ENCODE data around the gene CDK4.
"Not testable (repeated sequence)": the region's sequence is repeated elsewhere in the genome, so short reads cannot be mapped to it uniquely, and the experiment has no call there.

Gene CDK4

GRCh38 chr12:57726151-57726883 is 25.8 kb downstream of the CDK4 start:
- H3K4me1 ChIP-seq (ENCODE audit: control insufficient read depth in 2 of 2, insufficient read depth in 2 of 2, low read length in 2 of 2): peaks cover 0 to 6% of the 10 kb centered on the region in 2 donors
- H3K9me3 ChIP-seq (ENCODE audit: control insufficient read depth in 2 of 2, low read length in 2 of 2): no peaks in the 10 kb centered on the region
- peaks cover under 1 to 14% of the 10 kb centered on the region in 2 donors for H3K36me3 ChIP-seq (ENCODE audit: control insufficient read depth in 2 of 2, insufficient read depth in 2 of 2, low read length in 2 of 2)
- peaks cover 7 to 15% of the 10 kb centered on the region in 2 donors for H3K27me3 ChIP-seq (ENCODE audit: control insufficient read depth in 2 of 2, insufficient read depth in 2 of 2, low read length in 2 of 2)
- H3K9ac ChIP-seq (ENCODE audit: low read depth in 1 of 2, low read length in 2 of 2): peak overlapping the region; percentile 56 to 65
- H3K27ac ChIP-seq (ENCODE audit: low read depth in 2 of 2, low read length in 2 of 2): peak overlapping the region; percentile 55 to 65
- peak overlapping the region; percentile 73 to 78 for H3K4me3 ChIP-seq (ENCODE audit: low read length in 2 of 2)

GRCh38 chr12:57725851-57726150 is 26.3 kb downstream of the CDK4 start:
- Histone ChIP-seq H3K9me3 (ENCODE audit: control insufficient read depth in 2 of 2, low read length in 2 of 2) (no peaks in the 10 kb centered on the region), H3K27ac (ENCODE audit: low read depth in 2 of 2, low read length in 2 of 2) (no peak overlapping the region), H3K4me3 (ENCODE audit: low read length in 2 of 2) (peak overlapping the region in 1 of 2 donors; percentile 78), H3K27me3 (ENCODE audit: control insufficient read depth in 2 of 2, insufficient read depth in 2 of 2, low read length in 2 of 2) (peaks cover 7 to 15% of the 10 kb centered on the region in 2 donors), H3K4me1 (ENCODE audit: control insufficient read depth in 2 of 2, insufficient read depth in 2 of 2, low read length in 2 of 2) (peaks cover 0 to 6% of the 10 kb centered on the region in 2 donors), H3K36me3 (ENCODE audit: control insufficient read depth in 2 of 2, insufficient read depth in 2 of 2, low read length in 2 of 2) (peaks cover 5 to 14% of the 10 kb centered on the region in 2 donors), H3K9ac (ENCODE audit: low read depth in 1 of 2, low read length in 2 of 2) (no peak overlapping the region)

GRCh38 chr12:57724936-57725740 is 27.0 kb downstream of the CDK4 start:
- Histone ChIP-seq H3K9ac (ENCODE audit: low read depth in 1 of 2, low read length in 2 of 2) (no peak overlapping the region), H3K27me3 (ENCODE audit: control insufficient read depth in 2 of 2, insufficient read depth in 2 of 2, low read length in 2 of 2) (peaks cover 7 to 13% of the 10 kb centered on the region in 2 donors), H3K36me3 (ENCODE audit: control insufficient read depth in 2 of 2, insufficient read depth in 2 of 2, low read length in 2 of 2) (peaks cover 9 to 18% of the 10 kb centered on the region in 2 donors), H3K4me3 (ENCODE audit: low read length in 2 of 2) (no peak overlapping the region), H3K27ac (ENCODE audit: low read depth in 2 of 2, low read length in 2 of 2) (no peak overlapping the region), H3K9me3 (ENCODE audit: control insufficient read depth in 2 of 2, low read length in 2 of 2) (no peaks in the 10 kb centered on the region), H3K4me1 (ENCODE audit: control insufficient read depth in 2 of 2, insufficient read depth in 2 of 2, low read length in 2 of 2) (peaks cover 0 to 6% of the 10 kb centered on the region in 2 donors)

- H3K27ac ChIP-seq (ENCODE audit: low read depth in 2 of 2, low read length in 2 of 2): no peak overlapping the region
- peaks cover 7 to 8% of the 10 kb centered on the region in 2 donors for H3K27me3 ChIP-seq (ENCODE audit: control insufficient read depth in 2 of 2, insufficient read depth in 2 of 2, low read length in 2 of 2)
- H3K36me3 ChIP-seq (ENCODE audit: control insufficient read depth in 2 of 2, insufficient read depth in 2 of 2, low read length in 2 of 2): peaks cover 10 to 27% of the 10 kb centered on the region in 2 donors
- H3K9ac ChIP-seq (ENCODE audit: low read depth in 1 of 2, low read length in 2 of 2): no peak overlapping the region
- H3K4me1 ChIP-seq (ENCODE audit: control insufficient read depth in 2 of 2, insufficient read depth in 2 of 2, low read length in 2 of 2): peaks cover 0 to 6% of the 10 kb centered on the region in 2 donors
- no peak overlapping the region for H3K4me3 ChIP-seq (ENCODE audit: low read length in 2 of 2)
- no peaks in the 10 kb centered on the region for H3K9me3 ChIP-seq (ENCODE audit: control insufficient read depth in 2 of 2, low read length in 2 of 2)
Measured at GRCh38 chr12:57724003-57724935, 27.8 kb downstream of the CDK4 start.

GRCh38 chr12:57723630-57723962 is 28.5 kb downstream of the CDK4 start:
- Histone ChIP-seq H3K27ac (ENCODE audit: low read depth in 2 of 2, low read length in 2 of 2) (no peak overlapping the region), H3K4me3 (ENCODE audit: low read length in 2 of 2) (no peak overlapping the region), H3K27me3 (ENCODE audit: control insufficient read depth in 2 of 2, insufficient read depth in 2 of 2, low read length in 2 of 2) (peaks cover 7 to 8% of the 10 kb centered on the region in 2 donors), H3K36me3 (ENCODE audit: control insufficient read depth in 2 of 2, insufficient read depth in 2 of 2, low read length in 2 of 2) (peaks cover 17 to 34% of the 10 kb centered on the region in 2 donors), H3K9me3 (ENCODE audit: control insufficient read depth in 2 of 2, low read length in 2 of 2) (no peaks in the 10 kb centered on the region), H3K9ac (ENCODE audit: low read depth in 1 of 2, low read length in 2 of 2) (no peak overlapping the region), H3K4me1 (ENCODE audit: control insufficient read depth in 2 of 2, insufficient read depth in 2 of 2, low read length in 2 of 2) (peaks cover 0 to 6% of the 10 kb centered on the region in 2 donors)

GRCh38 chr12:57722716-57723629 is 29.1 kb downstream of the CDK4 start:
- H3K9me3 ChIP-seq (ENCODE audit: control insufficient read depth in 2 of 2, low read length in 2 of 2): no peaks in the 10 kb centered on the region
- peaks cover 7 to 8% of the 10 kb centered on the region in 2 donors for H3K27me3 ChIP-seq (ENCODE audit: control insufficient read depth in 2 of 2, insufficient read depth in 2 of 2, low read length in 2 of 2)
- H3K27ac ChIP-seq (ENCODE audit: low read depth in 2 of 2, low read length in 2 of 2): no peak overlapping the region
- peaks cover 0 to 6% of the 10 kb centered on the region in 2 donors for H3K4me1 ChIP-seq (ENCODE audit: control insufficient read depth in 2 of 2, insufficient read depth in 2 of 2, low read length in 2 of 2)
- no peak overlapping the region for H3K9ac ChIP-seq (ENCODE audit: low read depth in 1 of 2, low read length in 2 of 2)
- peaks cover 22 to 39% of the 10 kb centered on the region in 2 donors for H3K36me3 ChIP-seq (ENCODE audit: control insufficient read depth in 2 of 2, insufficient read depth in 2 of 2, low read length in 2 of 2)
- no peak overlapping the region for H3K4me3 ChIP-seq (ENCODE audit: low read length in 2 of 2)

GRCh38 chr12:57721846-57722608 is 30.1 kb downstream of the CDK4 start:
- not testable (repeated sequence) for H3K9ac ChIP-seq (ENCODE audit: low read depth in 1 of 2, low read length in 2 of 2); H3K4me3 ChIP-seq (ENCODE audit: low read length in 2 of 2); H3K27ac ChIP-seq (ENCODE audit: low read depth in 2 of 2, low read length in 2 of 2); H3K4me1 ChIP-seq (ENCODE audit: control insufficient read depth in 2 of 2, insufficient read depth in 2 of 2, low read length in 2 of 2); H3K27me3 ChIP-seq (ENCODE audit: control insufficient read depth in 2 of 2, insufficient read depth in 2 of 2, low read length in 2 of 2); H3K9me3 ChIP-seq (ENCODE audit: control insufficient read depth in 2 of 2, low read length in 2 of 2)
- H3K36me3 ChIP-seq (ENCODE audit: control insufficient read depth in 2 of 2, insufficient read depth in 2 of 2, low read length in 2 of 2): peaks cover 28 to 45% of the 10 kb centered on the region in 2 donors

- peaks cover 39 to 56% of the 10 kb centered on the region in 2 donors for H3K36me3 ChIP-seq (ENCODE audit: control insufficient read depth in 2 of 2, insufficient read depth in 2 of 2, low read length in 2 of 2)
- H3K27ac ChIP-seq (ENCODE audit: low read depth in 2 of 2, low read length in 2 of 2): no peak overlapping the region
- H3K9me3 ChIP-seq (ENCODE audit: control insufficient read depth in 2 of 2, low read length in 2 of 2): no peaks in the 10 kb centered on the region
- no peak overlapping the region for H3K9ac ChIP-seq (ENCODE audit: low read depth in 1 of 2, low read length in 2 of 2)
- no peak overlapping the region for H3K4me3 ChIP-seq (ENCODE audit: low read length in 2 of 2)
- H3K27me3 ChIP-seq (ENCODE audit: control insufficient read depth in 2 of 2, insufficient read depth in 2 of 2, low read length in 2 of 2): peaks cover 0 to 2% of the 10 kb centered on the region in 2 donors
- peaks cover 0 to 2% of the 10 kb centered on the region in 2 donors for H3K4me1 ChIP-seq (ENCODE audit: control insufficient read depth in 2 of 2, insufficient read depth in 2 of 2, low read length in 2 of 2)
Measured at GRCh38 chr12:57720606-57721595, 31.2 kb downstream of the CDK4 start.

Data from mucosa of rectum (tissue), 2 donors.